Keratinocyte (primary cell): ENCODE measurements around the gene ZBTB20. TPM values are rescaled to one million over a fixed set of nuclear protein-coding genes. Genes with fewer than 3 reads are reported as not detected.

Experiments
- DNase-seq: peaks from one replicate; pipeline ENCODE4 v3.0.0-alpha.2; 2011; ENCODE audit warnings: low read depth, missing footprints, low spot score
- FAIRE-seq: peaks from 2 replicates; lab custom pipeline; 2011; peaks lifted over from hg19 to GRCh38; lab: Jason Lieb, UNC
- H2AFZ ChIP-seq: 2 replicates; pipeline ENCODE4 v1.6.0; 2012; ENCODE audit warnings: low read length, control low read depth, inconsistent platforms; ENCODE audit not compliant: control insufficient read depth
- H3K27ac ChIP-seq: 2 replicates; pipeline ENCODE4 v1.5.1; 2011; ENCODE audit warnings: low read length; ENCODE audit not compliant: control insufficient read depth, insufficient read depth
- H3K27me3 ChIP-seq: 3 replicates; pipeline ENCODE4 v1.6.0; 2011; ENCODE audit warnings: low read length; ENCODE audit not compliant: control insufficient read depth, insufficient read depth; ENCODE audit errors: extremely low read depth
- H3K36me3 ChIP-seq, 2 experiments: 2 replicates in 1 of 2; 3 replicates in 1 of 2; pipeline ENCODE4 v1.5.1; 2011; ENCODE audit warnings: low read length in 2 of 2, mild to moderate bottlenecking in 1 of 2; ENCODE audit not compliant: control insufficient read depth in 2 of 2, insufficient read depth in 2 of 2; ENCODE audit errors: extremely low read depth in 1 of 2
- H3K4me1 ChIP-seq: 3 replicates; pipeline ENCODE4 v1.5.1; 2011; ENCODE audit warnings: low read length; ENCODE audit not compliant: control insufficient read depth, insufficient read depth; ENCODE audit errors: extremely low read depth
- H3K4me2 ChIP-seq: 3 replicates; pipeline ENCODE4 v1.6.0; 2011; ENCODE audit warnings: low read depth, low read length; ENCODE audit not compliant: control insufficient read depth, insufficient read depth; ENCODE audit errors: extremely low read depth
- H3K4me3 ChIP-seq, 3 experiments: fragments of 200-600 bp in 1 of 3; sonication (generic) in 1 of 3; 2 replicates in 2 of 3; 3 replicates in 1 of 3; pipeline ENCODE4 v1.5.1; 2011 to 2016; ENCODE audit warnings: low read length in 3 of 3, mild to moderate bottlenecking in 3 of 3, control low read depth in 2 of 3, inconsistent platforms in 1 of 3, low read depth in 1 of 3, mixed read lengths in 1 of 3, mixed run types in 1 of 3, moderate library complexity in 1 of 3; ENCODE audit not compliant: control insufficient read depth in 2 of 3, insufficient read depth in 2 of 3; ENCODE audit errors: extremely low read depth in 1 of 3
- H3K79me2 ChIP-seq: 2 replicates; pipeline ENCODE4 v1.6.0; 2012; ENCODE audit warnings: low read length; ENCODE audit not compliant: control insufficient read depth, insufficient read depth
- H3K9ac ChIP-seq: 3 replicates; pipeline ENCODE4 v1.6.0; 2011; ENCODE audit warnings: low read length; ENCODE audit not compliant: control insufficient read depth, insufficient read depth; ENCODE audit errors: extremely low read depth
- H3K9me1 ChIP-seq: 3 replicates; pipeline ENCODE4 v1.6.0; 2011; ENCODE audit warnings: low read length; ENCODE audit not compliant: control insufficient read depth, insufficient read depth; ENCODE audit errors: extremely low read depth
- H3K9me3 ChIP-seq: 2 replicates; pipeline ENCODE4 v1.5.1; 2012; ENCODE audit warnings: low read depth, low read length; ENCODE audit not compliant: control insufficient read depth
- H4K20me1 ChIP-seq: 3 replicates; pipeline ENCODE4 v1.6.0; 2011; ENCODE audit warnings: low read length; ENCODE audit not compliant: control insufficient read depth, insufficient read depth; ENCODE audit errors: extremely low read depth
- EZH2 ChIP-seq: IDR thresholded peaks from one replicate; pipeline ENCODE4 v1.6.1; 2012; ENCODE audit warnings: inconsistent platforms, mild to moderate bottlenecking, low read length, moderate library complexity
- dilution Hi-C: fragments of 300-500 bp; cut with MboI; formaldehyde crosslinking; loops from one replicate; pipeline ENCODE4 v1.7.0; 2020; ENCODE audit warnings: low sequenced_read_pairs; ENCODE audit not compliant: extremely low pct_ligation_motif_present
- polyA plus RNA-seq, 5 experiments: library from polyadenylated mRNA; depleted of rRNA in 3 of 5; stranded (reverse) in 3 of 5; stranded (forward) in 1 of 5; unstranded in 1 of 5; fragments of >200 nt; gene quantifications; 1 replicate in 1 of 5; 2 replicates in 3 of 5; 3 replicates in 1 of 5; pipeline versions ENCODE4 v1.2.1 to v1.2.3, GENCODE V29; 2011 to 2012; ENCODE audit warnings: missing spikeins in 2 of 5, low read depth in 1 of 5, low replicate concordance in 1 of 5
- TF ChIP-seq, protein P1 (sequence below), 3 experiments: IDR thresholded peaks in 1 of 3; conservative IDR thresholded peaks in 1 of 3; optimal IDR thresholded peaks in 1 of 3; 2 replicates in 2 of 3; 3 replicates in 1 of 3; pipeline versions ENCODE3 to v1.5.1; 2011; ENCODE audit warnings: low read length in 3 of 3, mild to moderate bottlenecking in 3 of 3, moderate library complexity in 2 of 3, control low read depth in 1 of 3, inconsistent platforms in 1 of 3; ENCODE audit not compliant: insufficient read depth in 2 of 3; ENCODE audit errors: extremely low read depth in 1 of 3

The ZBTB20 gene
- polyA plus RNA-seq, 1 donor (not counting 4 experiments of a cell fraction or from before 2014, with no cell fraction given): 0.52 TPM

DNA sequence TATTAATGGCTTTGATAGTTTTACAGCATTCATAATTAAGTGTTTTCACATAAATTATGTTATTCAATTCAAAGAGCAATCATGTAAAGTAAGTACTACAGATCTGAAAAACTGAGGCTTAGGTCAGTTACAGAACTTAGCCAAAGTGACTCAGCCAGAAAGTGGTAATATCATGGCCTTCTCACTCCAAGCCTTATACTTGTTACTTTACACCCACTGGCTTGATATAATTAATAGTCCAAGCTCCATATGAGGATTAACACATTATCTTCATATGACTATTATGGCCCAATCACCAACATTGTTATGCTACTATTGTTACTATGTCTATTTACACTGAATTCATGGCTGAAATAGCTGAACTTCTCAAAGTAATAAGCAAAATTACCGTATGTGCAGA, 802.6 kb downstream of the ZBTB20 start:
- dilution Hi-C loops: no loop called here
- Histone ChIP-seq H3K4me1 (no peaks in the 10 kb centered on the region), H3K9me1 (no peaks in the 10 kb centered on the region), H3K27me3 (no peaks in the 10 kb centered on the region), H3K4me3 (no peak overlapping the region), H3K9me3 (no peaks in the 10 kb centered on the region), H3K27ac (no peak overlapping the region), H2AFZ (no peak overlapping the region), H3K79me2 (no peaks in the 10 kb centered on the region), H3K9ac (no peak overlapping the region), H3K36me3 (no peaks in the 10 kb centered on the region), H4K20me1 (no peaks in the 10 kb centered on the region), H3K4me2 (no peak overlapping the region)
- DNase-seq (no peak), FAIRE-seq (no peak)
- no peak for TF ChIP-seq EZH2
- TF ChIP-seq, protein P1, sequence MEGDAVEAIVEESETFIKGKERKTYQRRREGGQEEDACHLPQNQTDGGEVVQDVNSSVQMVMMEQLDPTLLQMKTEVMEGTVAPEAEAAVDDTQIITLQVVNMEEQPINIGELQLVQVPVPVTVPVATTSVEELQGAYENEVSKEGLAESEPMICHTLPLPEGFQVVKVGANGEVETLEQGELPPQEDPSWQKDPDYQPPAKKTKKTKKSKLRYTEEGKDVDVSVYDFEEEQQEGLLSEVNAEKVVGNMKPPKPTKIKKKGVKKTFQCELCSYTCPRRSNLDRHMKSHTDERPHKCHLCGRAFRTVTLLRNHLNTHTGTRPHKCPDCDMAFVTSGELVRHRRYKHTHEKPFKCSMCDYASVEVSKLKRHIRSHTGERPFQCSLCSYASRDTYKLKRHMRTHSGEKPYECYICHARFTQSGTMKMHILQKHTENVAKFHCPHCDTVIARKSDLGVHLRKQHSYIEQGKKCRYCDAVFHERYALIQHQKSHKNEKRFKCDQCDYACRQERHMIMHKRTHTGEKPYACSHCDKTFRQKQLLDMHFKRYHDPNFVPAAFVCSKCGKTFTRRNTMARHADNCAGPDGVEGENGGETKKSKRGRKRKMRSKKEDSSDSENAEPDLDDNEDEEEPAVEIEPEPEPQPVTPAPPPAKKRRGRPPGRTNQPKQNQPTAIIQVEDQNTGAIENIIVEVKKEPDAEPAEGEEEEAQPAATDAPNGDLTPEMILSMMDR (optimal IDR thresholded peaks at IDR 0.05 in 1 of 3, IDR thresholded peaks at IDR 0.05 in 1 of 3, conservative IDR thresholded peaks at IDR 0.05 in 1 of 3; ENCODE audit: extremely low read depth in 1 of 3, insufficient read depth in 2 of 3, low read length in 3 of 3): no peak

DNA sequence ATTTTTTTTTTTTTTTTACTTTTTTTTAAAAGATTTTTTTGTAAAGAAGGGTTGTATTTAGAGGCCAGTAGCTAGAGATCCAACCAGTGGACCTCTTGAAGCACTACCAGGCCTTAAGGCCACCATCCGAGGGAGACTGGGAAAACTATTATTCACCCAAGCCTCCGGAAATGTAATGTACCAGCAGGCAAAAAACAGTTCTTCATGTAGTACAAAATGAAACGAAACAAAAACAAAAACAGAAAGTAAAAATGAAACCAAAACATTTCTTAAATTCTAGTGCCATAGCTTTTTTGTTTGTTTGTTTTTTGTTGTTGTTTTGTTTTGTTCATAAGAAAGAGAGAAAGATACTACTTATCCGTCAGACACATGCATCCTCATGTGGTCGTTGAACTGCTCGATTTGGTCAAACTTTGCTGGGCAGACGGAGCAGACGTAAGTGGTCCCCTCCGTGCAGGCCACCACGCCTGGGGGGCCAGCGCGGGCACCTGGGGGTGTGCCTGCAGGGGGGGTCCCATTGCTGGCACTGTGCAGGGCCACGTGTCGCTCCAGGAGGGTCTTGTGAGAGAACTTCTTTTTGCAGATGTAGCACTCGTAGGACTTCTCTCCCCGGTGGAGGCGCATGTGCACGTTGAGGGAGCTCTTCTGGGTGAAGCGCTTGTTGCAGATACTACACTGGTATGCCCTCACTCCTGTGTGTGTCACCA, 808.3 kb downstream of the ZBTB20 start:
- Histone ChIP-seq H4K20me1 (no peaks in the 10 kb centered on the region), H3K9me3 (no peaks in the 10 kb centered on the region), H3K4me1 (no peaks in the 10 kb centered on the region), H3K36me3 (no peaks in the 10 kb centered on the region), H3K79me2 (no peaks in the 10 kb centered on the region), H3K9ac (no peak overlapping the region), H3K4me2 (no peak overlapping the region), H3K27me3 (no peaks in the 10 kb centered on the region), H3K27ac (no peak overlapping the region), H3K4me3 (no peak overlapping the region), H2AFZ (no peak overlapping the region), H3K9me1 (no peaks in the 10 kb centered on the region)
- no peak for FAIRE-seq
- TF ChIP-seq, protein P1 (optimal IDR thresholded peaks at IDR 0.05 in 1 of 3, IDR thresholded peaks at IDR 0.05 in 1 of 3, conservative IDR thresholded peaks at IDR 0.05 in 1 of 3; ENCODE audit: extremely low read depth in 1 of 3, insufficient read depth in 2 of 3, low read length in 3 of 3): no peak
- dilution Hi-C loops: no loop called here
- no peak for DNase-seq
